Trophoblast cell (in vitro differentiated cells and primary cell): ENCODE results near the gene IQCH.

ENCODE experiments used
- DNase-seq, 2 donors: peaks; one replicate each; pipeline ENCODE4 v3.0.0-alpha.2; 2016
- H2AFZ ChIP-seq: 2 replicates; pipeline ENCODE4 v1.6.1; 2013; ENCODE audit warnings: low read length, moderate library complexity, mild to moderate bottlenecking; ENCODE audit not compliant: insufficient read depth, poor library complexity
- H2AK5ac ChIP-seq: 2 replicates; pipeline ENCODE4 v1.6.1; 2013; ENCODE audit warnings: mild to moderate bottlenecking, low read length
- H2BK120ac ChIP-seq: 2 replicates; pipeline ENCODE4 v1.6.1; 2013; ENCODE audit warnings: low read length, mild to moderate bottlenecking, moderate library complexity; ENCODE audit not compliant: insufficient read depth, poor library complexity
- H2BK12ac ChIP-seq: 2 replicates; pipeline ENCODE4 v1.6.1; 2013; ENCODE audit warnings: mild to moderate bottlenecking, low read length, moderate library complexity
- H2BK5ac ChIP-seq: 2 replicates; pipeline ENCODE4 v1.6.1; 2013; ENCODE audit warnings: low read length, low read depth, moderate library complexity, mild to moderate bottlenecking; ENCODE audit not compliant: poor library complexity
- H3K14ac ChIP-seq: 2 replicates; pipeline ENCODE4 v1.6.1; 2013; ENCODE audit warnings: mild to moderate bottlenecking, low read length
- H3K18ac ChIP-seq: 2 replicates; pipeline ENCODE4 v1.6.1; 2013; ENCODE audit warnings: mild to moderate bottlenecking, low read length
- H3K23ac ChIP-seq: 2 replicates; pipeline ENCODE4 v1.6.1; 2013; ENCODE audit warnings: low read length
- H3K27ac ChIP-seq: 2 replicates; pipeline ENCODE4 v1.5.1; 2013; ENCODE audit warnings: low read depth, mild to moderate bottlenecking, inconsistent platforms, low read length, moderate library complexity
- H3K27me3 ChIP-seq: 2 replicates; pipeline ENCODE4 v1.6.1; 2013; ENCODE audit warnings: inconsistent platforms, mild to moderate bottlenecking, low read length, moderate library complexity; ENCODE audit not compliant: insufficient read depth
- H3K36me3 ChIP-seq, 2 experiments: 1 replicate in 1 of 2; 2 replicates in 1 of 2; pipeline ENCODE4 v1.6.1; 2013; ENCODE audit warnings: low read length in 2 of 2, mild to moderate bottlenecking in 2 of 2, moderate library complexity in 1 of 2; ENCODE audit not compliant: insufficient read depth in 2 of 2, control insufficient read depth in 1 of 2
- H3K4ac ChIP-seq: 2 replicates; pipeline ENCODE4 v1.6.1; 2013; ENCODE audit warnings: low read depth, mild to moderate bottlenecking, low read length, moderate library complexity
- H3K4me1 ChIP-seq, 2 experiments: 1 replicate in 1 of 2; 2 replicates in 1 of 2; pipeline ENCODE4 v1.6.1; 2013; ENCODE audit warnings: low read length in 2 of 2, mild to moderate bottlenecking in 2 of 2, moderate library complexity in 1 of 2; ENCODE audit not compliant: insufficient read depth in 2 of 2, control insufficient read depth in 1 of 2
- H3K4me2 ChIP-seq: 2 replicates; pipeline ENCODE4 v1.6.1; 2013; ENCODE audit warnings: inconsistent platforms, mild to moderate bottlenecking, low read length, moderate library complexity
- H3K4me3 ChIP-seq: 2 replicates; pipeline ENCODE4 v1.5.1; 2013; ENCODE audit warnings: mild to moderate bottlenecking, low read depth, low read length, inconsistent platforms
- H3K79me1 ChIP-seq: one replicate; pipeline ENCODE4 v1.6.1; 2013; ENCODE audit warnings: low read length
- H3K79me2 ChIP-seq: 2 replicates; pipeline ENCODE4 v1.6.1; 2013; ENCODE audit warnings: low read length, mild to moderate bottlenecking; ENCODE audit not compliant: control insufficient read depth, insufficient read depth, poor library complexity
- H3K9ac ChIP-seq: 2 replicates; pipeline ENCODE4 v1.6.1; 2013; ENCODE audit warnings: mild to moderate bottlenecking, low read length
- H3K9me3 ChIP-seq: 2 replicates; pipeline ENCODE4 v1.6.1; 2013; ENCODE audit warnings: low read depth, mild to moderate bottlenecking, control low read depth, inconsistent platforms, low read length; ENCODE audit not compliant: insufficient read depth
- H4K12ac ChIP-seq: 2 replicates; pipeline ENCODE4 v1.6.1; 2013; ENCODE audit warnings: low read depth, mild to moderate bottlenecking, low read length, moderate library complexity
- H4K8ac ChIP-seq: 2 replicates; pipeline ENCODE4 v1.6.1; 2013; ENCODE audit warnings: low read depth, mild to moderate bottlenecking, low read length, moderate library complexity
- H4K91ac ChIP-seq: one replicate; pipeline ENCODE4 v1.6.1; 2013; ENCODE audit warnings: low read depth, mild to moderate bottlenecking, low read length, moderate library complexity
- WGBS: extraction: QIAGEN DNeasy Blood & Tissue Kit; methylation state at CpG from one replicate; pipeline ENCODE4 v1.1.7; 2013; ENCODE audit warnings: missing lambda C conversion rate; ENCODE audit not compliant: insufficient read length, insufficient coverage; ENCODE audit errors: extremely low coverage; 5-methylcytosine and 5-hydroxymethylcytosine counted together

IQCH gene

GRCh38 chr15:67219288-67219687 lies 35.3 kb upstream of the IQCH start:
- H3K14ac ChIP-seq = no peak overlapping the region
- no peaks in the 10 kb centered on the region for H3K27me3 ChIP-seq
- no CpG with 5 or more reads among the region's 2 CpGs for whole genome bisulfite sequencing
- no peak overlapping the region for H3K9ac ChIP-seq
- DNase-seq = no peak
- no peak overlapping the region for H4K12ac ChIP-seq
- H4K8ac ChIP-seq = no peak overlapping the region
- no peaks in the 10 kb centered on the region for H3K79me2 ChIP-seq
- no peak overlapping the region for H3K18ac ChIP-seq
- H3K4me3 ChIP-seq = no peak overlapping the region
- no peak overlapping the region for H4K91ac ChIP-seq
- no peak overlapping the region for H3K4me2 ChIP-seq
- no peak overlapping the region for H2BK12ac ChIP-seq
- no peaks in the 10 kb centered on the region for H3K36me3 ChIP-seq
- H2BK120ac ChIP-seq = no peak overlapping the region
- H2AK5ac ChIP-seq = no peak overlapping the region
- no peak overlapping the region for H3K23ac ChIP-seq
- H3K4me1 ChIP-seq = no peaks in the 10 kb centered on the region
- no peak overlapping the region for H2AFZ ChIP-seq
- no peak overlapping the region for H3K4ac ChIP-seq
- H3K9me3 ChIP-seq = no peaks in the 10 kb centered on the region
- no peak overlapping the region for H3K27ac ChIP-seq
- H2BK5ac ChIP-seq = no peak overlapping the region
- no peaks in the 10 kb centered on the region for H3K79me1 ChIP-seq

GRCh38 chr15:67224889-67225288 lies 29.7 kb upstream of the IQCH start:
- Histone ChIP-seq H4K91ac (no peak overlapping the region), H3K4me1 (no peaks in the 10 kb centered on the region), H3K4me3 (no peak overlapping the region), H2BK120ac (no peak overlapping the region), H3K9ac (no peak overlapping the region), H3K36me3 (peaks cover 0 to 2% of the 10 kb centered on the region in 2 experiments), H3K27me3 (no peaks in the 10 kb centered on the region), H2AFZ (no peak overlapping the region), H3K4ac (no peak overlapping the region), H3K18ac (no peak overlapping the region), H2BK12ac (no peak overlapping the region), H2AK5ac (no peak overlapping the region), H4K8ac (no peak overlapping the region), H4K12ac (no peak overlapping the region), H3K27ac (no peak overlapping the region), H3K79me2 (no peaks in the 10 kb centered on the region), H3K4me2 (no peak overlapping the region), H3K14ac (no peak overlapping the region), H3K23ac (no peak overlapping the region), H2BK5ac (no peak overlapping the region), H3K9me3 (no peaks in the 10 kb centered on the region), H3K79me1 (no peaks in the 10 kb centered on the region)
- DNase-seq = peak; percentile 25 to 47
- WGBS = no CpG with 5 or more reads among the region's 3 CpGs

- no peak overlapping the region for H3K27ac ChIP-seq
- no peaks in the 10 kb centered on the region for H3K4me1 ChIP-seq
- no peak overlapping the region for H3K4me3 ChIP-seq
- no peak overlapping the region for H3K18ac ChIP-seq
- H3K14ac ChIP-seq = no peak overlapping the region
- no peak overlapping the region for H4K8ac ChIP-seq
- no peak overlapping the region for H4K12ac ChIP-seq
- H3K79me1 ChIP-seq = no peaks in the 10 kb centered on the region
- no CpG with 5 or more reads among the region's 2 CpGs for WGBS
- H2BK120ac ChIP-seq = no peak overlapping the region
- no peak overlapping the region for H3K9ac ChIP-seq
- H3K9me3 ChIP-seq = no peaks in the 10 kb centered on the region
- no peak overlapping the region for H2BK12ac ChIP-seq
- H2AK5ac ChIP-seq = no peak overlapping the region
- H3K79me2 ChIP-seq = no peaks in the 10 kb centered on the region
- H3K36me3 ChIP-seq = peaks cover under 1 to 2% of the 10 kb centered on the region in 2 experiments
- no peak overlapping the region for H3K4me2 ChIP-seq
- H4K91ac ChIP-seq = no peak overlapping the region
- H2AFZ ChIP-seq = no peak overlapping the region
- no peak overlapping the region for H3K4ac ChIP-seq
- no peak overlapping the region for H2BK5ac ChIP-seq
- no peak overlapping the region for H3K23ac ChIP-seq
- H3K27me3 ChIP-seq = no peaks in the 10 kb centered on the region
- DNase-seq = peak in 1 of 2 donors; percentile 58
Observed at GRCh38 chr15:67225336-67225735, 29.2 kb upstream of the IQCH start.

GRCh38 chr15:67227431-67227830 lies 27.2 kb upstream of the IQCH start:
- Histone ChIP-seq H3K79me1 (no peaks in the 10 kb centered on the region), H3K36me3 (peaks cover 3 to 4% of the 10 kb centered on the region in 2 experiments), H3K18ac (no peak overlapping the region), H2BK120ac (no peak overlapping the region), H3K4me1 (peaks cover 0 to 2% of the 10 kb centered on the region in 2 experiments), H3K14ac (no peak overlapping the region), H2AFZ (no peak overlapping the region), H3K27me3 (no peaks in the 10 kb centered on the region), H3K4me3 (no peak overlapping the region), H2BK5ac (no peak overlapping the region), H2AK5ac (no peak overlapping the region), H3K9me3 (no peaks in the 10 kb centered on the region), H3K4ac (no peak overlapping the region), H3K23ac (no peak overlapping the region), H3K79me2 (no peaks in the 10 kb centered on the region), H3K9ac (no peak overlapping the region), H4K8ac (no peak overlapping the region), H4K12ac (no peak overlapping the region), H4K91ac (no peak overlapping the region), H3K4me2 (no peak overlapping the region), H2BK12ac (no peak overlapping the region), H3K27ac (no peak overlapping the region)
- DNase-seq = no peak
- WGBS = no CpG with 5 or more reads among the region's 1 CpG
